ENCODE results near the gene PDIA2.

Gene PDIA2

GRCh38 chr16:280552-280951, 2.4 kb upstream of the PDIA2 start, which contains the start of gene ARHGDIG:
Gene ARHGDIG (plus strand): TSS chr16:280591. CDS start chr16:280681, 90 bp downstream.
- DNase-seq (ENCODE audit: low spot score) = peak; percentile 77

GRCh38 chr16:280991-281659, 1.8 kb upstream of the PDIA2 start:
- no peak for DNase-seq (ENCODE audit: low spot score)

GRCh38 chr16:281660-282255, 1.2 kb upstream of the PDIA2 start:
- DNase-seq (ENCODE audit: low spot score) = no peak

GRCh38 chr16:282491-282890, 473 bp upstream of the PDIA2 start:
- DNase-seq (ENCODE audit: low spot score) = no peak

- no peak for DNase-seq (ENCODE audit: low spot score)
Measured at GRCh38 chr16:284204-285120, 1.5 kb downstream of the PDIA2 start.

- no peak for DNase-seq (ENCODE audit: low spot score)
Measured at GRCh38 chr16:285146-286055, 2.4 kb downstream of the PDIA2 start.

- no peak for DNase-seq (ENCODE audit: low spot score)
Measured at GRCh38 chr16:286491-287297, 3.7 kb downstream of the PDIA2 start.

- DNase-seq (ENCODE audit: low spot score) = no peak
Measured at GRCh38 chr16:287298-287811, 4.4 kb downstream of the PDIA2 start.

GRCh38 chr16:287981-288920, 5.3 kb downstream of the PDIA2 start:
- no peak for DNase-seq (ENCODE audit: low spot score)

- DNase-seq (ENCODE audit: low spot score) = no peak
Measured at GRCh38 chr16:289395-289997, 6.5 kb downstream of the PDIA2 start.

- DNase-seq (ENCODE audit: low spot score) = no peak
Measured at GRCh38 chr16:290015-290680, 7.2 kb downstream of the PDIA2 start.

- no peak for DNase-seq (ENCODE audit: low spot score)
Measured at GRCh38 chr16:290681-291405, 7.9 kb downstream of the PDIA2 start.

GRCh38 chr16:291539-291938, 8.6 kb downstream of the PDIA2 start:
- no peak for DNase-seq (ENCODE audit: low spot score)

GRCh38 chr16:293043-293775, 10.2 kb downstream of the PDIA2 start:
- DNase-seq (ENCODE audit: low spot score) = no peak

- DNase-seq (ENCODE audit: low spot score) = no peak
Measured at GRCh38 chr16:296276-296675, 13.3 kb downstream of the PDIA2 start.

GRCh38 chr16:296806-297510, 14.0 kb downstream of the PDIA2 start:
- DNase-seq (ENCODE audit: low spot score) = no peak

- DNase-seq (ENCODE audit: low spot score) = no peak
Measured at GRCh38 chr16:297832-298231, 14.9 kb downstream of the PDIA2 start.
